OCI-LY1 (cell line): ENCODE results near the gene NCKIPSD.

Experiments
- H2AFZ ChIP-seq: fragments of 200-600 bp; sonication (generic), shearing (Covaris generic); 2 replicates; pipeline ENCODE4 v1.6.0; 2014; ENCODE audit warnings: antibody characterized with exemption, mild to moderate bottlenecking, low read length
- H3F3A ChIP-seq: fragments of 200-600 bp; sonication (generic), shearing (Covaris generic); 2 replicates; pipeline ENCODE4 v1.6.0; 2014; ENCODE audit warnings: mild to moderate bottlenecking, antibody characterized with exemption, low read length, moderate library complexity; ENCODE audit not compliant: insufficient read depth
- H3K27ac ChIP-seq: fragments of 200-600 bp; sonication (generic); 2 replicates; pipeline ENCODE4 v1.5.1; 2014; ENCODE audit warnings: low read length, mixed run types, mild to moderate bottlenecking, low read depth; ENCODE audit not compliant: poor library complexity, severe bottlenecking
- H3K27me3 ChIP-seq: fragments of 200-600 bp; sonication (generic); 2 replicates; pipeline ENCODE4 v1.6.0; 2014; ENCODE audit warnings: antibody characterized with exemption, mild to moderate bottlenecking, low read length, moderate library complexity; ENCODE audit not compliant: insufficient read depth
- H3K36me3 ChIP-seq: fragments of 200-600 bp; sonication (generic); 2 replicates; pipeline ENCODE4 v1.6.1; 2014; ENCODE audit warnings: mild to moderate bottlenecking, antibody characterized with exemption, low read length, moderate library complexity, mixed read lengths; ENCODE audit not compliant: insufficient read depth
- H3K4me1 ChIP-seq: fragments of 200-600 bp; sonication (generic); 2 replicates; pipeline ENCODE4 v1.5.1; 2014; ENCODE audit warnings: mild to moderate bottlenecking, low read length, moderate library complexity; ENCODE audit not compliant: insufficient read depth, severe bottlenecking
- H3K4me2 ChIP-seq: fragments of 200-600 bp; sonication (generic), shearing (Covaris generic); 2 replicates; pipeline ENCODE4 v1.6.1; 2014; ENCODE audit warnings: low read length
- H3K4me3 ChIP-seq: fragments of 200-600 bp; sonication (generic); 2 replicates; pipeline ENCODE4 v1.5.1; 2014; ENCODE audit warnings: low read length, low read depth, mild to moderate bottlenecking, mixed read lengths; ENCODE audit not compliant: poor library complexity, severe bottlenecking
- H3K79me2 ChIP-seq: fragments of 200-600 bp; shearing (Covaris generic); 2 replicates; pipeline ENCODE4 v1.6.1; 2016; ENCODE audit warnings: mixed run types, low read length, mixed read lengths; ENCODE audit not compliant: insufficient read depth
- H3K9ac ChIP-seq: fragments of 200-600 bp; sonication (generic), shearing (Covaris generic); 2 replicates; pipeline ENCODE4 v1.6.1; 2014; ENCODE audit warnings: mild to moderate bottlenecking, low read length, mixed read lengths
- H3K9me2 ChIP-seq: fragments of 200-600 bp; sonication (generic), shearing (Covaris generic); 2 replicates; pipeline ENCODE4 v1.6.1; 2014; ENCODE audit warnings: low read depth, mild to moderate bottlenecking, low read length, mixed read lengths
- H3K9me3 ChIP-seq: fragments of 200-600 bp; shearing (Covaris generic); 2 replicates; pipeline ENCODE4 v1.6.1; 2014; ENCODE audit warnings: low read length, mixed read lengths
- H4K20me1 ChIP-seq: fragments of 200-600 bp; sonication (generic), shearing (Covaris generic); 2 replicates; pipeline ENCODE4 v1.6.0; 2016; ENCODE audit warnings: mild to moderate bottlenecking, low read length; ENCODE audit not compliant: insufficient read depth
- EZH2 ChIP-seq: fragments of 200-600 bp; sonication (generic), shearing (Covaris generic); IDR thresholded peaks from 2 replicates; pipeline ENCODE4 v1.8.0; 2017; ENCODE audit warnings: borderline replicate concordance, mixed run types, mild to moderate bottlenecking, antibody characterized with exemption, low read length, moderate library complexity, mixed read lengths
- TF ChIP-seq, protein P1 (sequence below): fragments of 200-600 bp; sonication (generic), shearing (Covaris generic); IDR thresholded peaks from 2 replicates; pipeline ENCODE4 v1.5.1; 2017; ENCODE audit warnings: mild to moderate bottlenecking, antibody characterized with exemption, low read length, moderate library complexity, mixed read lengths

NCKIPSD gene

DNA sequence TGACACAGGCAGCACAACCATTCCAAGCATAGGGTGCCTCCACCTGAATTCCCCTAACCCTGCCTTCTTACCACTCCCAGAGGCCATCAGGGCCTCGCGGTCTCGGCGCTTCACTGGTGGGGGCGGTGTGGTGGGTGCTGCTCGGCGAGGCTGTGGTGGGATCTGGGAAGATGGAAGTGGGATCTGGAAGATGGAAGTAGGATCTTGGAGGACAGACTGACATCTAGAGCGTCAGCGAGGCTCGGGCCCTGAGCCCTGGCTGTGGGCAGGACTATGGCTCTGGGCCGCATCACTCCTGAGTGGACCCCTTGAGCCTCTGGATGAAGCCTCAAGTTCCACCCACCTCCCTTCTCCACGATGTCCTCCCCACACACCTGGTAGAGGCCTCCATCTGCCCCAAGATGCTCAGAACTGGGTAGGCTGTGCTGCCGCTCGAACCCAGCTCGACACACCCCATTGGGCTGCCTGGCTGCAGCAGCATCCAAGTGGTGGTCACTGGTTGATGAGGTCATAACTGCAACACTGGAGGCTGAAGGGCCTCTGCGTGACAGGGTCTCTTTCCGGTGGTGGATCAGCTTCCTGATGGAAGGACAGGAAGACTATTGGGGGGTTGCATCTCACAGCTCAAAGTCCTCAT, 3.6 kb downstream of the NCKIPSD start:
- no peaks in the 10 kb centered on the region for H3K9me2 ChIP-seq
- H3K79me2 ChIP-seq: peaks cover 7% of the 10 kb centered on the region
- peaks cover 55% of the 10 kb centered on the region for H3K36me3 ChIP-seq
- H3K4me3 ChIP-seq: no peak overlapping the region
- TF ChIP-seq EZH2: no peak
- TF ChIP-seq, protein P1, sequence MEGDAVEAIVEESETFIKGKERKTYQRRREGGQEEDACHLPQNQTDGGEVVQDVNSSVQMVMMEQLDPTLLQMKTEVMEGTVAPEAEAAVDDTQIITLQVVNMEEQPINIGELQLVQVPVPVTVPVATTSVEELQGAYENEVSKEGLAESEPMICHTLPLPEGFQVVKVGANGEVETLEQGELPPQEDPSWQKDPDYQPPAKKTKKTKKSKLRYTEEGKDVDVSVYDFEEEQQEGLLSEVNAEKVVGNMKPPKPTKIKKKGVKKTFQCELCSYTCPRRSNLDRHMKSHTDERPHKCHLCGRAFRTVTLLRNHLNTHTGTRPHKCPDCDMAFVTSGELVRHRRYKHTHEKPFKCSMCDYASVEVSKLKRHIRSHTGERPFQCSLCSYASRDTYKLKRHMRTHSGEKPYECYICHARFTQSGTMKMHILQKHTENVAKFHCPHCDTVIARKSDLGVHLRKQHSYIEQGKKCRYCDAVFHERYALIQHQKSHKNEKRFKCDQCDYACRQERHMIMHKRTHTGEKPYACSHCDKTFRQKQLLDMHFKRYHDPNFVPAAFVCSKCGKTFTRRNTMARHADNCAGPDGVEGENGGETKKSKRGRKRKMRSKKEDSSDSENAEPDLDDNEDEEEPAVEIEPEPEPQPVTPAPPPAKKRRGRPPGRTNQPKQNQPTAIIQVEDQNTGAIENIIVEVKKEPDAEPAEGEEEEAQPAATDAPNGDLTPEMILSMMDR: no peak
- no peaks in the 10 kb centered on the region for H3K9me3 ChIP-seq
- H3F3A ChIP-seq: peaks cover 7% of the 10 kb centered on the region; the same call in 1 of the 2 replicates
- H3K9ac ChIP-seq: no peak overlapping the region
- no peaks in the 10 kb centered on the region for H4K20me1 ChIP-seq
- no peak overlapping the region for H2AFZ ChIP-seq
- H3K4me1 ChIP-seq: peaks cover 24% of the 10 kb centered on the region
- no peak overlapping the region for H3K4me2 ChIP-seq
- no peak overlapping the region for H3K27ac ChIP-seq
- no peaks in the 10 kb centered on the region for H3K27me3 ChIP-seq

DNA sequence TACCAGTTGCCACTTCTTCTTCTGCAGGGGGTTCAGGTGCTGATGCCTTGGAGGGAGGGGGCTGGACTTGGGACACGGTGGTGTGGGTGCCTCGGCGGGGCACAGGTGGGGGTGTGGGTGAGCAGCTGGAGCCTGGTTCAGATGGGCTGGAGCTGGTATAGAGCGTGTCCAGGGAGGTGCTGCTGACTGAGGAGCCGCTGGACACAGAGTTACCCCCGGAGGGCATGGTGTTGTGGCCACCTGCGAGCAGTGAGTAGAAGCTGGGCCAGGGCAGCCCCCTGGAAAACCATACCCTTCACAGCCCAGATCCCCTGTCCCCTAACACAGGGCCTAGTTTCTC, 4.2 kb downstream of the NCKIPSD start:
- Histone ChIP-seq H3K27me3 (no peaks in the 10 kb centered on the region), H3K27ac (no peak overlapping the region), H3K9me3 (no peaks in the 10 kb centered on the region), H3K4me3 (no peak overlapping the region), H3K9ac (no peak overlapping the region), H3K4me1 (peaks cover 21% of the 10 kb centered on the region), H3F3A (0 out of 2 replicates have a peak, but pooled peaks cover under 1% of the 10 kb centered on the region), H3K79me2 (peaks cover 7% of the 10 kb centered on the region), H3K36me3 (peaks cover 58% of the 10 kb centered on the region), H4K20me1 (no peaks in the 10 kb centered on the region), H3K4me2 (no peak overlapping the region), H2AFZ (no peak overlapping the region), H3K9me2 (no peaks in the 10 kb centered on the region)
- TF ChIP-seq, protein P1: no peak
- TF ChIP-seq EZH2: no peak

DNA sequence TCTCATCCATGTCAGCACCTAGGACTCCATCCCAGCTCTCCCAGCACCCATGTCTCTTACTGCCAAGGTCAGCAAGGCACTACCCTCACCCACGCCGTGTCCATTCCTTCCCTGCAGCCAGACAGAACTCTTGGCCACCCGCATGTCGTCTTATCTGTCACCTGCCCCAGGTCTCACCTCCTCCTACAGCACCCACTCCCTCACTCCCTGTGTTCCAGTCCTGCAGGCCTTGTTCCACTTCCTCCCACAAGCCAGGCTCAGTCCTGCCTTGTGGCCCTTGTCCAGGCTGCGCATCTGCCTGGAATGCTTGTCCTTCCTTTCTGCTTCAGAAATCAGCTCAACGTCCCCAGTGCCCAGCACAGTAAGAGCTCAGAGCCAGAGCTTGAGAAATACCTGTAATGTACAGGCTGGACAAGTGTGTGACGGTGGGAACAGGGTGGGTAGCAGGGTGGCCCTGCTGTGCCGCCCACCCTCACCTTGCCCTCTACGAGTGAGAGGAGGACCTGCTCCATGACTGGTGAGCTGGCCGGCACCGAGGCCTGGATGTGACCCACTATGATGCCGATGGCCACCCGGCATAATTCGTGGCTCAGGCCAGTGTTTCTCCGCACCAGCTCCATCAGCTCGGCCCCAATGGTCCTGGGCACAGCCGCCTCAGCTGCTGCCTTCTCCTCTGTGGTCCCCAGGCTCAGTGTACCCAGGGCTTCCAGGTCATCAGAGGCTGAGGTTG, 4.7 kb downstream of the NCKIPSD start:
- H3F3A ChIP-seq: no peaks in the 10 kb centered on the region
- no peak overlapping the region for H2AFZ ChIP-seq
- H3K36me3 ChIP-seq: peaks cover 63% of the 10 kb centered on the region
- no peak for TF ChIP-seq EZH2
- TF ChIP-seq, protein P1: no peak
- H4K20me1 ChIP-seq: no peaks in the 10 kb centered on the region
- H3K4me2 ChIP-seq: no peak overlapping the region
- no peak overlapping the region for H3K4me3 ChIP-seq
- no peaks in the 10 kb centered on the region for H3K9me3 ChIP-seq
- no peaks in the 10 kb centered on the region for H3K9me2 ChIP-seq
- H3K27ac ChIP-seq: no peak overlapping the region
- H3K79me2 ChIP-seq: peaks cover 7% of the 10 kb centered on the region
- no peaks in the 10 kb centered on the region for H3K27me3 ChIP-seq
- peaks cover 17% of the 10 kb centered on the region for H3K4me1 ChIP-seq
- H3K9ac ChIP-seq: no peak overlapping the region
